ENCODE data around the gene GLB1L. TPM values are rescaled to one million over a fixed set of nuclear protein-coding genes. Genes with fewer than 3 reads are reported as not detected.

The GLB1L gene
- total and polyA plus RNA-seq, 8 donors = 9.9 to 17.9 (median 16.1) TPM

GRCh38 chr2:219244789-219245147, 476 bp downstream of the GLB1L start:
- DNase-seq (no peak), ATAC-seq (no peak)
- TF ChIP-seq CTCF (IDR thresholded peaks at IDR 0.05) = no peak
- peak overlapping the region; percentile 81 to 94 for H3K4me3 ChIP-seq
- no peaks in the 10 kb centered on the region for H3K9me3 ChIP-seq
- peaks cover 26 to 52% of the 10 kb centered on the region in 2 donors for H3K4me1 ChIP-seq
- intact Hi-C loops (cut with DNase I) = no loop called here
- no peaks in the 10 kb centered on the region for H3K27me3 ChIP-seq
- H3K36me3 ChIP-seq = peaks cover 0 to 24% of the 10 kb centered on the region in 2 donors
- H3K27ac ChIP-seq = peak overlapping the region; percentile 94 to 97

- Histone ChIP-seq H3K27ac (peak overlapping the region in 1 of 2 donors; percentile 42), H3K4me1 (peaks cover 13 to 38% of the 10 kb centered on the region in 2 donors), H3K36me3 (peaks cover 0 to 26% of the 10 kb centered on the region in 2 donors), H3K4me3 (peak overlapping the region; percentile 7 to 36), H3K9me3 (no peaks in the 10 kb centered on the region), H3K27me3 (no peaks in the 10 kb centered on the region)
- ATAC-seq = peak; percentile 4
- no peak for TF ChIP-seq CTCF (IDR thresholded peaks at IDR 0.05)
- intact Hi-C loops (cut with DNase I) = no loop called here
- peak in 2 of 4 donors; percentile 50 to 87 for DNase-seq
These were observed 1.9 kb downstream of the GLB1L start for GRCh38 chr2:219243291-219243761.

- no peaks in the 10 kb centered on the region for H3K9me3 ChIP-seq
- H3K4me1 ChIP-seq = peaks cover 9 to 15% of the 10 kb centered on the region in 2 donors
- H3K4me3 ChIP-seq = no peak overlapping the region
- intact Hi-C loops (cut with DNase I) = no loop called here
- TF ChIP-seq CTCF (IDR thresholded peaks at IDR 0.05) = no peak
- ATAC-seq (no peak), DNase-seq (no peak)
- no peak overlapping the region for H3K27ac ChIP-seq
- no peaks in the 10 kb centered on the region for H3K27me3 ChIP-seq
- peaks cover 0 to 72% of the 10 kb centered on the region in 2 donors for H3K36me3 ChIP-seq
These were observed 10.9 kb downstream of the GLB1L start for GRCh38 chr2:219234331-219234730.

- ATAC-seq = peak; percentile 59
- no peak for TF ChIP-seq CTCF (IDR thresholded peaks at IDR 0.05)
- intact Hi-C loops (cut with DNase I) = no loop called here
- H3K9me3 ChIP-seq = no peaks in the 10 kb centered on the region
- peaks cover 23 to 51% of the 10 kb centered on the region in 2 donors for H3K4me1 ChIP-seq
- H3K4me3 ChIP-seq = peak overlapping the region; percentile 79 to 92
- H3K36me3 ChIP-seq = peaks cover 0 to 50% of the 10 kb centered on the region in 2 donors
- no peaks in the 10 kb centered on the region for H3K27me3 ChIP-seq
- H3K27ac ChIP-seq = peak overlapping the region; percentile 86 to 95
- peak in 2 of 4 donors; percentile 66 to 90 for DNase-seq
These were observed 15.1 kb downstream of the GLB1L start for GRCh38 chr2:219230059-219230540.

- Histone ChIP-seq H3K4me3 (peak within 1 kb of the TSS; percentile 79 to 92), H3K9me3 (no peaks in the 10 kb centered on the region), H3K27ac (peak within 1 kb of the TSS; percentile 95), H3K4me1 (peaks cover 23 to 58% of the 10 kb centered on the region in 2 donors), H3K27me3 (no peaks in the 10 kb centered on the region), H3K36me3 (peaks cover 0 to 50% of the 10 kb centered on the region in 2 donors)
- DNase-seq = peak; percentile 96 to 99 (median 98)
- TF ChIP-seq CTCF (IDR thresholded peaks at IDR 0.05) = no peak
- intact Hi-C loops (cut with DNase I) = no loop called here
- ATAC-seq = peak; percentile 98
These were observed 15.8 kb downstream of the GLB1L start, which contains the start of the genes ANKZF1 and ATG9A for GRCh38 chr2:219229305-219230058. Gene ANKZF1, plus strand, starts transcription at chr2:219229806. Its CDS starts 452 bp downstream, at chr2:219230258. Gene ATG9A, minus strand, starts transcription at chr2:219229636. Its CDS starts 1,612 bp downstream, at chr2:219228024.
